HCT116 (cell line): Measurements from ENCODE around the gene ACOT9. TPM values are rescaled to one million over a fixed set of nuclear protein-coding genes. Genes with fewer than 3 reads are reported as not detected.

Experiments
- ATAC-seq: fragments of 200-7000 bp; cut with Tn5 transposase; 2 replicates; pipeline ENCODE4 v1.9.1; 2020; ENCODE audit warnings: mild to moderate bottlenecking, moderate library complexity
- BruUV-seq: library from RNA; stranded (reverse); fragments of 400-500 nt; replicated peaks from 2 replicates; lab custom pipeline; 2021; lab: Mats Ljungman, UMichigan
- CTCF ChIA-PET: fragments of 300-600 bp; sonication (Branson Sonifier 250); formaldehyde crosslinking; loops from one replicate; lab custom pipeline; 2021; ENCODE audit warnings: antibody characterized with exemption; lab: Charles Lee
- POLR2A ChIA-PET: fragments of 300-600, 350-600 bp; sonication (Branson Sonifier 250); formaldehyde crosslinking; loops from one replicate; lab custom pipeline; 2021; ENCODE audit warnings: antibody characterized with exemption; lab: Charles Lee
- RAD21 ChIA-PET, 2 experiments: fragments of 300-600 bp; sonication (Branson Sonifier 250); formaldehyde crosslinking; loops; one replicate each; lab custom pipeline; 2023; ENCODE audit warnings: low total read pairs in 2 of 2; ENCODE audit not compliant: uncharacterized antibody in 2 of 2, unreplicated experiment in 2 of 2, low non-redundant PET in 1 of 2; lab: Charles Lee
- DNase-seq: peaks from one replicate; pipeline ENCODE4 v3.0.0-alpha.2; 2010; ENCODE audit warnings: low read depth, low spot score
- H2AFZ ChIP-seq: fragments of 200-600 bp; shearing (Covaris generic), sonication (generic); 2 replicates; pipeline ENCODE4 v1.6.1; 2017; ENCODE audit warnings: low read depth, mixed run types, mixed read lengths, antibody characterized with exemption, low read length; ENCODE audit not compliant: poor library complexity, severe bottlenecking
- H3K27ac ChIP-seq: 2 replicates; pipeline ENCODE4 v1.5.1; 2012; ENCODE audit warnings: low read depth, low read length
- H3K27me3 ChIP-seq: fragments of 200-600 bp; sonication (generic); 2 replicates; pipeline ENCODE4 v1.6.1; 2016; ENCODE audit warnings: mixed run types, low read length, mixed read lengths; ENCODE audit not compliant: insufficient read depth
- H3K36me3 ChIP-seq, 2 experiments: fragments of 200-500 bp in 1 of 2; fragments of 200-600 bp in 1 of 2; sonication (Bioruptor generic) in 1 of 2; sonication (generic) in 1 of 2; 2 replicates each; pipeline versions ENCODE4 v1.5.1 to v1.6.1; 2014 to 2016; ENCODE audit warnings: low read length in 2 of 2, inconsistent platforms in 1 of 2, mixed read lengths in 1 of 2, mixed run types in 1 of 2; ENCODE audit not compliant: insufficient read depth in 2 of 2, control insufficient read depth in 1 of 2
- H3K4me1 ChIP-seq, 2 experiments: fragments of 200-600 bp in 1 of 2; sonication (generic) in 1 of 2; 2 replicates each; pipeline versions ENCODE4 v1.5.1 to v1.6.1; 2012 to 2017; ENCODE audit warnings: low read length in 2 of 2, inconsistent platforms in 1 of 2, mild to moderate bottlenecking in 1 of 2, mixed read lengths in 1 of 2, mixed run types in 1 of 2, moderate library complexity in 1 of 2; ENCODE audit not compliant: insufficient read depth in 2 of 2, control insufficient read depth in 1 of 2
- H3K4me2 ChIP-seq: fragments of 200-600 bp; sonication (generic); 2 replicates; pipeline ENCODE4 v1.6.1; 2017; ENCODE audit warnings: mixed run types, low read length, mixed read lengths
- H3K4me3 ChIP-seq, 2 experiments: fragments of 200-600 bp in 1 of 2; sonication (generic) in 1 of 2; replicated peaks in 1 of 2; 2 replicates each; pipeline ENCODE4 v1.5.1; 2011 to 2016; ENCODE audit warnings: low read length in 2 of 2, control low read depth in 1 of 2, low read depth in 1 of 2, mild to moderate bottlenecking in 1 of 2, mixed read lengths in 1 of 2, mixed run types in 1 of 2
- H3K79me2 ChIP-seq: fragments of 200-600 bp; sonication (generic); 2 replicates; pipeline ENCODE4 v1.6.1; 2017; ENCODE audit warnings: mild to moderate bottlenecking, mixed run types, low read length, moderate library complexity, mixed read lengths; ENCODE audit not compliant: insufficient read depth
- H3K9ac ChIP-seq: fragments of 200-600 bp; sonication (generic); 2 replicates; pipeline ENCODE4 v1.6.1; 2016; ENCODE audit warnings: low read length, mixed read lengths
- H3K9me2 ChIP-seq: fragments of 200-600 bp; sonication (generic), shearing (Covaris generic); 2 replicates; pipeline ENCODE4 v1.6.1; 2017; ENCODE audit warnings: mixed run types, mild to moderate bottlenecking, moderate library complexity; ENCODE audit not compliant: insufficient read depth
- H3K9me3 ChIP-seq, 2 experiments: fragments of 200-500 bp in 1 of 2; fragments of 200-600 bp in 1 of 2; sonication (Bioruptor generic) in 1 of 2; sonication (generic) in 1 of 2; 2 replicates each; pipeline ENCODE4 v1.6.1; 2014 to 2017; ENCODE audit warnings: low read length in 2 of 2, mixed read lengths in 2 of 2, inconsistent platforms in 1 of 2, low read depth in 1 of 2, mild to moderate bottlenecking in 1 of 2, mixed run types in 1 of 2, moderate library complexity in 1 of 2; ENCODE audit not compliant: control insufficient read depth in 1 of 2, insufficient read depth in 1 of 2
- H4K20me1 ChIP-seq: fragments of 200-600 bp; sonication (generic), shearing (Covaris generic); 2 replicates; pipeline ENCODE4 v1.6.1; 2017; ENCODE audit warnings: mixed run types, mild to moderate bottlenecking, moderate library complexity; ENCODE audit not compliant: insufficient read depth
- CTCF ChIP-seq, 3 experiments: fragments of 200-600 bp in 1 of 3; sonication (generic) in 1 of 3; IDR thresholded peaks in 2 of 3; conservative IDR thresholded peaks in 1 of 3; 2 replicates each; pipeline ENCODE4 v1.5.1; 2012 to 2017; ENCODE audit warnings: low read depth in 2 of 3, low read length in 2 of 3, antibody characterized with exemption in 1 of 3, borderline replicate concordance in 1 of 3, control low read depth in 1 of 3, mild to moderate bottlenecking in 1 of 3, mixed read lengths in 1 of 3, mixed run types in 1 of 3, moderate library complexity in 1 of 3; ENCODE audit not compliant: insufficient read depth in 1 of 3
- EZH2 ChIP-seq: fragments of 200-600 bp; sonication (generic); IDR thresholded peaks from 2 replicates; pipeline ENCODE4 v1.6.1; 2017; ENCODE audit warnings: antibody characterized with exemption, mixed run types
- EZH2phosphoT487 ChIP-seq: fragments of 200-600 bp; IDR thresholded peaks from 2 replicates; pipeline ENCODE4 v1.6.1; 2018; ENCODE audit warnings: antibody characterized with exemption, borderline replicate concordance
- POLR2A ChIP-seq: IDR thresholded peaks from 2 replicates; pipeline ENCODE4 v1.7.0; 2011; ENCODE audit warnings: borderline replicate concordance; ENCODE audit not compliant: insufficient read depth, insufficient read length; ENCODE audit errors: extremely low read depth
- POLR2AphosphoS5 ChIP-seq: IDR thresholded peaks from 2 replicates; pipeline ENCODE4 v1.6.1; 2011; ENCODE audit warnings: mild to moderate bottlenecking, low read depth, low read length, moderate library complexity
- SP1 ChIP-seq: IDR thresholded peaks from 2 replicates; pipeline ENCODE4 v1.6.1; 2012; ENCODE audit warnings: low read depth
- TCF7L2 ChIP-seq: IDR thresholded peaks from 2 replicates; pipeline ENCODE4 v1.7.0; 2011; ENCODE audit warnings: borderline replicate concordance, inconsistent platforms; ENCODE audit not compliant: insufficient read depth, insufficient read length; ENCODE audit errors: extremely low read depth
- YY1 ChIP-seq: IDR thresholded peaks from 2 replicates; pipeline ENCODE4 v1.6.1; 2011; ENCODE audit warnings: low read length, low read depth, moderate library complexity, mild to moderate bottlenecking; ENCODE audit not compliant: insufficient replicate concordance; ENCODE audit errors: extremely low read depth
- intact Hi-C: fragments of 100-400 bp; cut with micrococcal nuclease; formaldehyde crosslinking; loops from 2 replicates; pipeline ENCODE4 v1.10.0; 2022
- total RNA-seq: library from RNA; stranded (reverse); gene quantifications from one replicate; pipeline ENCODE4 v1.2.1, GENCODE V29; 2021; ENCODE audit not compliant: unreplicated experiment

Gene ACOT9
- total RNA-seq, 1 experiment from 2014 or later, result 59.7 TPM

GRCh38 chrX:23782863-23783588 is 40.0 kb upstream of the ACOT9 start, which contains the start of gene SAT1:
SAT1 (plus strand) TSS chrX:23783173; CDS start chrX:23783352, 179 bp downstream.
- Histone ChIP-seq H3K4me3 (peak within 1 kb of the TSS; percentile 72 to 74), H3K27ac (peak within 1 kb of the TSS; percentile 90), H3K9ac (peak within 1 kb of the TSS; percentile 84), H3K4me1 (peaks cover 26 to 61% of the 10 kb centered on the region in 2 experiments)
- POLR2A ChIA-PET, result interaction anchor here (0.6 to 7.7 kb wide), 23 partner anchors 10 to 271 kb away, joined by 3 to 75 read pairs (median 4); partner anchors contain the start of gene ACOT9
- TF ChIP-seq SP1, result no peak
- peak in 2 of 3 experiments; percentile 57 to 66; a peak in 4 of 6 replicates for TF ChIP-seq CTCF (IDR thresholded peaks at IDR 0.05 in 2 of 3, conservative IDR thresholded peaks at IDR 0.05 in 1 of 3; ENCODE audit: borderline replicate concordance in 1 of 3, insufficient read depth in 1 of 3, low read depth in 2 of 3, low read length in 2 of 3)
- TF ChIP-seq EZH2, result no peak
- peak; percentile 19 for TF ChIP-seq YY1
- TF ChIP-seq POLR2AphosphoS5, result peak; percentile 99
- no peak for TF ChIP-seq EZH2phosphoT487
- peak; percentile 98 for TF ChIP-seq POLR2A
- TF ChIP-seq TCF7L2, result no peak
- TF ChIP-seq, all 23 proteins: peak for 4
- ATAC-seq (peak; percentile 89), DNase-seq (peak; percentile 86)
- Histone ChIP-seq H3K36me3 (peaks cover 7 to 17% of the 10 kb centered on the region in 2 experiments), H3K4me2 (peak within 1 kb of the TSS; percentile 86), H3K9me2 (no peaks in the 10 kb centered on the region), H2AFZ (no peak within 1 kb of the TSS), H3K9me3 (no peaks in the 10 kb centered on the region), H3K79me2 (peaks cover 18% of the 10 kb centered on the region), H3K27me3 (no peaks in the 10 kb centered on the region), H4K20me1 (0 out of 2 replicates have a peak, but pooled peaks cover 6% of the 10 kb centered on the region)
- intact Hi-C loops, result loop anchor here (1.0 to 2.0 kb wide), 2 partner anchors 88 to 119 kb away; no protein-coding TSS in a partner anchor
- ChIA-PET CTCF (interaction anchor here (0.6 to 3.2 kb wide), 2 partner anchors 26 to 119 kb away, joined by 3 to 36 read pairs; no protein-coding TSS in a partner anchor), RAD21 (interaction anchor here in 1 of 2 experiments (1.4 kb wide), 1 partner anchor 119 kb away, joined by 5 read pairs; no protein-coding TSS in a partner anchor)
- BruUV-seq, result no TSS peak
